SK-N-SH (cell line): ENCODE results near the gene PTEN. TPM values are rescaled to one million over a fixed set of nuclear protein-coding genes. Genes with fewer than 3 reads are reported as not detected.

Experiments used
- CTCF ChIA-PET: fragments of 300-600, 350-600 bp; formaldehyde crosslinking; extraction: SDS; loops from one replicate; lab custom pipeline; 2021; lab: Yijun Ruan, JAX
- POLR2A ChIA-PET: fragments of 350-600 bp; sonication (Branson Sonifier 250); formaldehyde crosslinking; extraction: SDS; loops from one replicate; lab custom pipeline; 2020; ENCODE audit warnings: antibody characterized with exemption, inconsistent platforms; lab: Yijun Ruan, JAX
- DNase-seq: peaks from one replicate; pipeline ENCODE4 v3.0.0; 2012
- H2AFZ ChIP-seq: fragments of 200-600 bp; sonication (generic); 2 replicates; pipeline ENCODE4 v1.8.1; 2016; ENCODE audit warnings: antibody characterized with exemption, mild to moderate bottlenecking, low read depth
- H3F3A ChIP-seq: fragments of 200-600 bp; sonication (generic); replicated peaks from 2 replicates; pipeline ENCODE3; 2016; ENCODE audit warnings: antibody characterized with exemption, mild to moderate bottlenecking; ENCODE audit not compliant: insufficient read depth
- H3K27ac ChIP-seq, 2 experiments: fragments of 200-500 bp in 1 of 2; fragments of 200-600 bp in 1 of 2; sonication (Bioruptor generic) in 1 of 2; sonication (generic), shearing (Covaris generic) in 1 of 2; 2 replicates each; pipeline versions ENCODE4 v1.5.1 to v1.6.1; 2014 to 2016; ENCODE audit warnings: low read depth in 2 of 2, inconsistent platforms in 1 of 2, low read length in 1 of 2, mild to moderate bottlenecking in 1 of 2, mixed read lengths in 1 of 2
- H3K27me3 ChIP-seq: fragments of 200-600 bp; sonication (generic), shearing (Covaris generic); 2 replicates; pipeline ENCODE4 v1.6.1; 2016; ENCODE audit warnings: mixed run types; ENCODE audit not compliant: insufficient read depth
- H3K36me3 ChIP-seq, 2 experiments: fragments of 200-500 bp in 1 of 2; fragments of 200-600 bp in 1 of 2; sonication (Bioruptor generic) in 1 of 2; sonication (generic) in 1 of 2; replicated peaks in 1 of 2; 2 replicates each; pipeline versions ENCODE3 to v1.5.1; 2014 to 2016; ENCODE audit warnings: low read length in 1 of 2, mild to moderate bottlenecking in 1 of 2; ENCODE audit not compliant: insufficient read depth in 2 of 2, control insufficient read depth in 1 of 2
- H3K4me1 ChIP-seq, 2 experiments: fragments of 200-500 bp in 1 of 2; fragments of 200-600 bp in 1 of 2; sonication (Bioruptor generic) in 1 of 2; sonication (generic), shearing (Covaris generic) in 1 of 2; 2 replicates each; pipeline versions ENCODE4 v1.5.1 to v1.6.1; 2014 to 2016; ENCODE audit warnings: low read depth in 1 of 2, low read length in 1 of 2, mixed run types in 1 of 2; ENCODE audit not compliant: insufficient read depth in 2 of 2, control insufficient read depth in 1 of 2
- H3K4me2 ChIP-seq: fragments of 200-600 bp; sonication (generic), shearing (Covaris generic); 2 replicates; pipeline ENCODE4 v1.6.1; 2017; ENCODE audit warnings: mixed run types
- H3K4me3 ChIP-seq, 2 experiments: fragments of 200-500 bp in 1 of 2; fragments of 200-600 bp in 1 of 2; sonication (Bioruptor generic) in 1 of 2; sonication (generic), shearing (Covaris generic) in 1 of 2; 2 replicates each; pipeline versions ENCODE4 v1.5.1 to v1.8.1; 2014 to 2016; ENCODE audit warnings: low read depth in 2 of 2, inconsistent platforms in 1 of 2, low read length in 1 of 2, mild to moderate bottlenecking in 1 of 2, mixed read lengths in 1 of 2, moderate library complexity in 1 of 2
- H3K79me2 ChIP-seq: fragments of 200-600 bp; sonication (generic); 2 replicates; pipeline ENCODE4 v1.8.1; 2017; ENCODE audit warnings: mild to moderate bottlenecking; ENCODE audit not compliant: insufficient read depth
- H3K9ac ChIP-seq: fragments of 200-600 bp; sonication (generic); 2 replicates; pipeline ENCODE4 v1.6.1; 2017; ENCODE audit warnings: mixed run types
- H3K9me2 ChIP-seq: fragments of 200-600 bp; sonication (generic); 2 replicates; pipeline ENCODE4 v1.6.1; 2017; ENCODE audit warnings: mixed run types
- H3K9me3 ChIP-seq: fragments of 200-600 bp; sonication (generic); 2 replicates; pipeline ENCODE4 v1.6.1; 2017; ENCODE audit warnings: mixed run types, mild to moderate bottlenecking, moderate library complexity
- H4K20me1 ChIP-seq: fragments of 200-600 bp; sonication (generic); 2 replicates; pipeline ENCODE4 v1.6.1; 2017; ENCODE audit warnings: mild to moderate bottlenecking, mixed run types; ENCODE audit not compliant: insufficient read depth
- CTCF ChIP-seq: fragments of 200-600 bp; sonication (generic); IDR thresholded peaks from 2 replicates; pipeline ENCODE4 v1.6.1; 2017; ENCODE audit warnings: antibody characterized with exemption, mild to moderate bottlenecking, moderate library complexity
- EP300 ChIP-seq, 2 experiments: IDR thresholded peaks; 2 replicates each; pipeline versions ENCODE4 v1.4.0 to v1.6.1; 2012; ENCODE audit warnings: borderline replicate concordance in 1 of 2, low read depth in 1 of 2, low read length in 1 of 2
- EZH2phosphoT487 ChIP-seq: fragments of 200-600 bp; sonication (generic); IDR thresholded peaks from 2 replicates; pipeline ENCODE4 v1.6.1; 2017; ENCODE audit warnings: low read depth, mixed run types, mild to moderate bottlenecking, antibody characterized with exemption, moderate library complexity, borderline replicate concordance
- FOXJ3 ChIP-seq: sonication (generic); formaldehyde crosslinking; IDR thresholded peaks from 2 replicates; pipeline ENCODE4 v1.5.1; 2020; ENCODE audit warnings: mild to moderate bottlenecking, missing genetic modification reagents
- FOXM1 ChIP-seq: IDR thresholded peaks from 2 replicates; pipeline ENCODE4 v1.4.0; 2012; ENCODE audit warnings: low read depth, mild to moderate bottlenecking
- GABPA ChIP-seq: IDR thresholded peaks from 2 replicates; pipeline ENCODE4 v1.4.0; 2012; ENCODE audit warnings: low read depth, mild to moderate bottlenecking
- GATA2 ChIP-seq: sonication (generic); formaldehyde crosslinking; IDR thresholded peaks from 2 replicates; pipeline ENCODE4 v1.5.0; 2020; ENCODE audit warnings: mild to moderate bottlenecking, missing genetic modification reagents
- JUND ChIP-seq: IDR thresholded peaks from 2 replicates; pipeline ENCODE4 v1.4.0; 2012
- NFIC ChIP-seq: IDR thresholded peaks from 2 replicates; pipeline ENCODE4 v1.4.0; 2012; ENCODE audit warnings: borderline replicate concordance
- NRF1 ChIP-seq: IDR thresholded peaks from 2 replicates; pipeline ENCODE4 v1.6.1; 2012; ENCODE audit warnings: low read depth, mild to moderate bottlenecking, low read length
- PBX3 ChIP-seq: IDR thresholded peaks from 2 replicates; pipeline ENCODE4; 2012
- RAD21 ChIP-seq: IDR thresholded peaks from 2 replicates; pipeline ENCODE4 v1.6.1; 2012; ENCODE audit warnings: mild to moderate bottlenecking, low read length
- RCOR1 ChIP-seq: fragments of 150-350 bp; IDR thresholded peaks from 2 replicates; pipeline ENCODE4 v1.6.1; 2017; ENCODE audit warnings: antibody characterized with exemption, low read length
- RXRA ChIP-seq: IDR thresholded peaks from 2 replicates; pipeline ENCODE4 v1.4.0; 2012; ENCODE audit warnings: low read depth, mild to moderate bottlenecking, borderline replicate concordance
- TEAD4 ChIP-seq: IDR thresholded peaks from 2 replicates; pipeline ENCODE4 v1.4.0; 2012; ENCODE audit warnings: mild to moderate bottlenecking, borderline replicate concordance; ENCODE audit not compliant: insufficient read depth
- WGBS: methylation state at CpG from one replicate; pipeline ENCODE4 v1.1.6; 2017; ENCODE audit warnings: low lambda C conversion rate; 5-methylcytosine and 5-hydroxymethylcytosine counted together
- polyA plus RNA-seq, 3 experiments: library from polyadenylated mRNA; depleted of rRNA; stranded (reverse); fragments of >200 nt; gene quantifications; 2 replicates each; pipeline ENCODE4 v1.2.3, GENCODE V29; 2012

The PTEN gene
- polyA plus RNA-seq, 1 of the 3 experiments (the other 2 are of a cell fraction), result 12.8 TPM

- no peaks in the 10 kb centered on the region for H3K27me3 ChIP-seq
- H3K9ac ChIP-seq, result no peak overlapping the region
- CTCF ChIA-PET, result interaction anchor here (1.1 kb wide), 1 partner anchor 10 kb away, joined by 3 read pairs; no protein-coding TSS in a partner anchor
- no peak overlapping the region for H2AFZ ChIP-seq
- H3K36me3 ChIP-seq, result peaks cover 69 to 77% of the 10 kb centered on the region in 2 experiments
- H3K4me2 ChIP-seq, result no peak overlapping the region
- TF ChIP-seq RAD21, result no peak
- no peak for TF ChIP-seq RXRA
- TF ChIP-seq FOXM1, result no peak
- no peak for TF ChIP-seq EZH2phosphoT487
- no peak for TF ChIP-seq EP300 (IDR thresholded peaks at IDR 0.05; ENCODE audit: borderline replicate concordance in 1 of 2, low read depth in 1 of 2, low read length in 1 of 2)
- no peak for TF ChIP-seq JUND
- TF ChIP-seq FOXJ3 (CRISPR knock-in tag), result no peak
- TF ChIP-seq NRF1, result no peak
- TF ChIP-seq CTCF, result no peak
- no peak for TF ChIP-seq GABPA
- TF ChIP-seq GATA2 (CRISPR knock-in tag), result no peak
- no peak for TF ChIP-seq RCOR1
- no peak for TF ChIP-seq NFIC
- TF ChIP-seq TEAD4, result no peak
- peaks cover 52% of the 10 kb centered on the region for H3K79me2 ChIP-seq
- peaks cover 22% of the 10 kb centered on the region for H3F3A ChIP-seq
- H3K9me3 ChIP-seq, result no peaks in the 10 kb centered on the region
- no peak for DNase-seq
- H3K4me1 ChIP-seq, result peaks cover 0 to 8% of the 10 kb centered on the region in 2 experiments; a peak in 2 of 4 replicates
- POLR2A ChIA-PET, result no interaction called here
- H4K20me1 ChIP-seq, result no peaks in the 10 kb centered on the region
- no peaks in the 10 kb centered on the region for H3K9me2 ChIP-seq
- H3K27ac ChIP-seq, result no peak overlapping the region
- no peak overlapping the region for H3K4me3 ChIP-seq
These were observed 92.6 kb downstream of the PTEN start for GRCh38 chr10:87956055-87956454.

- CTCF ChIA-PET, result interaction anchor here (1.0 kb wide), 1 partner anchor 40 kb away, joined by 3 read pairs; no protein-coding TSS in a partner anchor
- Histone ChIP-seq H3K4me3 (no peak overlapping the region), H3K79me2 (peaks cover 45% of the 10 kb centered on the region; the same call in 1 of the 2 replicates), H3K27ac (no peak overlapping the region; a peak in 1 of 4 replicates), H3K36me3 (peaks cover 62 to 71% of the 10 kb centered on the region in 2 experiments), H3K4me2 (no peak overlapping the region), H3K9me3 (no peaks in the 10 kb centered on the region), H3K27me3 (no peaks in the 10 kb centered on the region), H3F3A (peaks cover 27% of the 10 kb centered on the region), H2AFZ (no peak overlapping the region), H4K20me1 (peaks cover 6% of the 10 kb centered on the region; the same call in 1 of the 2 replicates), H3K9me2 (no peaks in the 10 kb centered on the region), H3K9ac (no peak overlapping the region), H3K4me1 (peaks cover 0 to 8% of the 10 kb centered on the region in 2 experiments; a peak in 2 of 4 replicates)
- TF ChIP-seq FOXJ3 (CRISPR knock-in tag) (no peak), PBX3 (peak; percentile 34; the same call in 1 of the 2 replicates)
- POLR2A ChIA-PET, result no interaction called here
- WGBS, result 72% methylated on average over 5 of the region's 5 CpGs
- no peak for DNase-seq
These were observed 94.3 kb downstream of the PTEN start for GRCh38 chr10:87957702-87958101.
